K562 (cell line): Measurements from ENCODE around the gene AKAP13. TPM values are rescaled to one million over a fixed set of nuclear protein-coding genes. Genes with fewer than 3 reads are reported as not detected.
A peak's percentile ranks its signal among the peaks of the same experiment; 100 is the strongest.

Experiments used
- ATF1 ChIP-seq, 2 experiments: fragments of 450-650 bp in 1 of 2; IDR thresholded peaks; 2 replicates each; pipeline ENCODE4 v1.6.1; 2016; ENCODE audit warnings: missing compliant biosample characterization in 1 of 2, missing genetic modification characterization in 1 of 2
- FOXK1 ChIP-seq: sonication (generic); formaldehyde crosslinking; IDR thresholded peaks from 2 replicates; pipeline ENCODE4 v1.8.0; 2022; ENCODE audit warnings: missing genetic modification reagents, mild to moderate bottlenecking, borderline replicate concordance
- SP1 ChIP-seq: sonication (generic); formaldehyde crosslinking; IDR thresholded peaks from 2 replicates; pipeline ENCODE4 v1.8.1; 2022; ENCODE audit warnings: mild to moderate bottlenecking, missing genetic modification reagents
- SP2 ChIP-seq: IDR thresholded peaks from 2 replicates; pipeline ENCODE4 v1.6.1; 2011; ENCODE audit warnings: mild to moderate bottlenecking, low read depth, low read length, moderate library complexity; ENCODE audit not compliant: poor library complexity, severe bottlenecking; ENCODE audit errors: extremely low read depth
- polyA plus RNA-seq, 8 experiments: library from polyadenylated mRNA; depleted of rRNA in 4 of 8; stranded (reverse) in 5 of 8; unstranded in 3 of 8; fragments of >200 nt; fragmentation: Nextera tagmentation in 2 of 8; fragmentation: Illumina TruSeq in 1 of 8; extraction: Ambion mirVana in 2 of 8; extraction: Trizol in 1 of 8; gene quantifications; 2 replicates each; pipeline versions ENCODE4 v1.2.1 to v1.2.3, GENCODE V29; 2011 to 2014; ENCODE audit warnings: inconsistent platforms in 1 of 8, missing spikeins in 1 of 8
- total RNA-seq, 7 experiments: library from RNA; depleted of rRNA in 6 of 7; stranded (reverse); fragments of >200 nt in 6 of 7; fragmentation: Illumina TruSeq in 2 of 7; extraction: Trizol in 2 of 7; gene quantifications; 2 replicates each; pipeline versions ENCODE4 v1.2.1 to v1.2.3, GENCODE V29; 2011 to 2021; ENCODE audit warnings: low replicate concordance in 1 of 7
- TF ChIP-seq, protein P1 (sequence below): fragments of 250-450 bp; sonication (Bioruptor Pico); IDR thresholded peaks from 2 replicates; pipeline ENCODE4 v1.9.0; 2021; ENCODE audit warnings: mild to moderate bottlenecking, inconsistent platforms

Gene AKAP13
- total and polyA plus RNA-seq, 9 of the 15 experiments (the other 6 are each of a cell fraction or from before 2014, with no cell fraction given): 0.03 to 1.7 (median 0.42) TPM

DNA sequence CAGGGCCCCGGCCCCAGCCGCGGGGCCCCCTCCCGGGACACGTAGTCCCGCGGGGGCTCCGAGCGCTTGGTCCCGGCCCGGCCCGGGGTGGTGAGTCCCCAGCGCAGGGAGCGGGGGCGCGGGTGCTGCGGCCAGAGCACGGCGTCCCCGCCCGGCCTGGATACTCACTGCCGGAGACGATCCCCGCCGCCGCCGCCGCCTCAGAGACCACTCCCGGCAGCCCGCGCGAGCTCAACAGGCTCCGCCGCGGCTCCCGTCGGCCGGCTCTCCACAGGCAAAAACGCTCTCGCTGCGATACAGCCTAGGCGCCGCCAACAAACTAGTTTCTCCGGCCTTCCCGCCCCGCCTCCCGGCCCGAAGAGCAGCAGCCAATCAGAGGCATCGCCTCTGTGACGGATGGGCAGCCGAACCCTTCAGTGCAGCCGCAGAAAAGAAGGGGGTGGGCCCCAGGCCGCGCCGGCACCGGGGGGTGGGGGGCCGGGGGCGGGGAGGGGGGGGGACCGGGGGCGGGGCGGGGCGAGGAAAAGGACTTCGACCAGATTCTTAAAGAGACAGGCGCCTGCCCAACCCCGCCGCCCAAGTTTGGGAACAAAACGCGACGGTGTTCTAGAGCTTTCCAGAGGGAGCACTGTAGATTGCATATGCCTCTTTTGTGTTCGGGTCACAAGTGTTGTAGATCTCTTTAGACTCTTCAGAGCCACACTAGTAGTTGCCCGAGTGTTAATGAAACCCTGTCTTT lies 414.4 kb downstream of the AKAP13 start, which contains the start of gene KLHL25 (continued):
- TF ChIP-seq, protein P1, sequence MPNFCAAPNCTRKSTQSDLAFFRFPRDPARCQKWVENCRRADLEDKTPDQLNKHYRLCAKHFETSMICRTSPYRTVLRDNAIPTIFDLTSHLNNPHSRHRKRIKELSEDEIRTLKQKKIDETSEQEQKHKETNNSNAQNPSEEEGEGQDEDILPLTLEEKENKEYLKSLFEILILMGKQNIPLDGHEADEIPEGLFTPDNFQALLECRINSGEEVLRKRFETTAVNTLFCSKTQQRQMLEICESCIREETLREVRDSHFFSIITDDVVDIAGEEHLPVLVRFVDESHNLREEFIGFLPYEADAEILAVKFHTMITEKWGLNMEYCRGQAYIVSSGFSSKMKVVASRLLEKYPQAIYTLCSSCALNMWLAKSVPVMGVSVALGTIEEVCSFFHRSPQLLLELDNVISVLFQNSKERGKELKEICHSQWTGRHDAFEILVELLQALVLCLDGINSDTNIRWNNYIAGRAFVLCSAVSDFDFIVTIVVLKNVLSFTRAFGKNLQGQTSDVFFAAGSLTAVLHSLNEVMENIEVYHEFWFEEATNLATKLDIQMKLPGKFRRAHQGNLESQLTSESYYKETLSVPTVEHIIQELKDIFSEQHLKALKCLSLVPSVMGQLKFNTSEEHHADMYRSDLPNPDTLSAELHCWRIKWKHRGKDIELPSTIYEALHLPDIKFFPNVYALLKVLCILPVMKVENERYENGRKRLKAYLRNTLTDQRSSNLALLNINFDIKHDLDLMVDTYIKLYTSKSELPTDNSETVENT: no peak
- no peak for TF ChIP-seq FOXK1 (CRISPR knock-in tag)
- TF ChIP-seq SP2: peak; percentile 83
- TF ChIP-seq ATF1 (CRISPR knock-in tag; IDR thresholded peaks at IDR 0.05): no peak
- TF ChIP-seq ATF1 (tag; IDR thresholded peaks at IDR 0.05): 0 out of 2 replicates have a peak, but pooled peaks have one; percentile 11
- peak; percentile 39; the same call in 1 of the 2 replicates for TF ChIP-seq SP1
